Measurements from ENCODE around the gene ZRANB1. TPM values are rescaled to one million over a fixed set of nuclear protein-coding genes. Genes with fewer than 3 reads are reported as not detected.
A peak's percentile ranks its signal among the peaks of the same experiment; 100 is the strongest.

Gene ZRANB1
- total RNA-seq, 4 donors from 2014 or later, result 10.7 to 18.8 (median 15.5) TPM

DNA sequence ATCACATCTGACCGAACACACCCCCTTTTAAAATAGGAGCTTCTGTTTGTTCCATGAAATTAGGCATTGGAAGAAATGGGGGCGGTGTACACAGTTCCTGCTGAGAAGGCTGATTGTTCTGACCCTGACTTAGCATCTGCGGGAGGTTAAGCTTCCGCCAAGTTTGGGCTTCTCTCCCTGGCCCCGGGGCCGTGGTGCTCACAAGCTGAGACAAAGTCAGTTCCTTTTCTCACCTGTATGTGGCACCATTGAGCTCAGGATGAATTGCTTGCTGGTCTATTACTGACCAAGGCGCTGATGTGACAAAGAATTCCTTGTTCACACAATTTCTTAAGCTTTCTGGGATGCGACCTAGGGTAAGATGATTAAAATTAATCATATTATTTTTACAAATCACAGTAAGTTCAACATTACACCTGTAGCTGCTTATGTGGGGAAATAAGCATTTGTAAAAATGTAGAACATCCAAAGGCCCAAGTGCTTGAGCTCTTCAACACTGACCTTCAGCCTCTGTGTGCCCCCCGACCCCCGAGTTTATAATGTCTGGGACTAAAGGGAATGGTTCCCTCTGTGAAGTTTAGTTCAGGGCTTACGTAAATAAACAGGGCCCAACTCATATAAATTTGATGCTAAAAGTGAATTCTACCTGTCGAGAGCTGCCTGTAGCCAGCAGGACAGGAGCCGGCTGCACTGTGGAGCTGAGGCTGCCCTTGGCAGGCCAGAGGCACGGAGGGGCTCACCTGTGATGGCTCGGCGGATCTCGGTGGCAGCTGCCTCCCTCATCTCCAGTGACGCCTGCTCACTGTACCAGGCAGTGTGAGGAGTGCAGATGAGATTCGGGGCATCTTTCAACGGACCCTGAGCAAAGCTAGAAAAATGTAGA, 50.8 kb downstream of the ZRANB1 start:
- TF ChIP-seq, protein P1, sequence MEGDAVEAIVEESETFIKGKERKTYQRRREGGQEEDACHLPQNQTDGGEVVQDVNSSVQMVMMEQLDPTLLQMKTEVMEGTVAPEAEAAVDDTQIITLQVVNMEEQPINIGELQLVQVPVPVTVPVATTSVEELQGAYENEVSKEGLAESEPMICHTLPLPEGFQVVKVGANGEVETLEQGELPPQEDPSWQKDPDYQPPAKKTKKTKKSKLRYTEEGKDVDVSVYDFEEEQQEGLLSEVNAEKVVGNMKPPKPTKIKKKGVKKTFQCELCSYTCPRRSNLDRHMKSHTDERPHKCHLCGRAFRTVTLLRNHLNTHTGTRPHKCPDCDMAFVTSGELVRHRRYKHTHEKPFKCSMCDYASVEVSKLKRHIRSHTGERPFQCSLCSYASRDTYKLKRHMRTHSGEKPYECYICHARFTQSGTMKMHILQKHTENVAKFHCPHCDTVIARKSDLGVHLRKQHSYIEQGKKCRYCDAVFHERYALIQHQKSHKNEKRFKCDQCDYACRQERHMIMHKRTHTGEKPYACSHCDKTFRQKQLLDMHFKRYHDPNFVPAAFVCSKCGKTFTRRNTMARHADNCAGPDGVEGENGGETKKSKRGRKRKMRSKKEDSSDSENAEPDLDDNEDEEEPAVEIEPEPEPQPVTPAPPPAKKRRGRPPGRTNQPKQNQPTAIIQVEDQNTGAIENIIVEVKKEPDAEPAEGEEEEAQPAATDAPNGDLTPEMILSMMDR (IDR thresholded peaks at IDR 0.05), result peak in 5 of 6 experiments; percentile 52 to 77 (median 68)
- no peak for TF ChIP-seq POLR2A (IDR thresholded peaks at IDR 0.05)
- H3K27ac ChIP-seq, result no peak overlapping the region

DNA sequence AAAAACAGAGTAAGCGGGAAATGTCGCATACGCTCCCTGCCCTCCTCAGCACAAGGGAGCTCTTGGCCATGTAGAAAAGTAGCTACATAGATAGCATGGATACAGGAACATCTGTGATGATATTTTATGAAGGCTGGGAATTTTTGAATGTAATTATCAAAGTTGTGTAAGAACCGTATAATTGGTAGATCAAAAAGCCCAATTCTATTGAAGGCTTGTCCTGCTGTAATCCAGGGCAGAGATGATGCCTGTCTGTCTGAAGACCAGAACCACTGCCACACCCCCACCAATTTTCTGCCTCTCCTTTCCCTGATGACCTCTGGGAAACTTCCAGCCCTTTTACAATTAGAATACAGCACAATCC, 51.4 kb downstream of the ZRANB1 start:
- H3K36me3 ChIP-seq, result peaks cover 0 to 90% (median 0%) of the 10 kb centered on the region in 3 donors
- no peak for DNase-seq
- TF ChIP-seq, protein P1 (IDR thresholded peaks at IDR 0.05), result no peak
- no peak for TF ChIP-seq POLR2A (IDR thresholded peaks at IDR 0.05)
- no peaks in the 10 kb centered on the region for H3K27me3 ChIP-seq
- H3K4me3 ChIP-seq, result no peak overlapping the region
- no peaks in the 10 kb centered on the region for H3K4me1 ChIP-seq
- no peak overlapping the region for H3K27ac ChIP-seq
- H3K9me3 ChIP-seq, result no peaks in the 10 kb centered on the region

More for the DNA sequence above, 50.8 kb downstream of the ZRANB1 start:
- Histone ChIP-seq H3K36me3 (peaks cover 0 to 90% (median 0%) of the 10 kb centered on the region in 3 donors), H3K4me3 (no peak overlapping the region), H3K27me3 (no peaks in the 10 kb centered on the region), H3K9me3 (no peaks in the 10 kb centered on the region), H3K4me1 (no peaks in the 10 kb centered on the region)
- DNase-seq, result peak in 2 of 3 donors; percentile 36 to 69

DNA sequence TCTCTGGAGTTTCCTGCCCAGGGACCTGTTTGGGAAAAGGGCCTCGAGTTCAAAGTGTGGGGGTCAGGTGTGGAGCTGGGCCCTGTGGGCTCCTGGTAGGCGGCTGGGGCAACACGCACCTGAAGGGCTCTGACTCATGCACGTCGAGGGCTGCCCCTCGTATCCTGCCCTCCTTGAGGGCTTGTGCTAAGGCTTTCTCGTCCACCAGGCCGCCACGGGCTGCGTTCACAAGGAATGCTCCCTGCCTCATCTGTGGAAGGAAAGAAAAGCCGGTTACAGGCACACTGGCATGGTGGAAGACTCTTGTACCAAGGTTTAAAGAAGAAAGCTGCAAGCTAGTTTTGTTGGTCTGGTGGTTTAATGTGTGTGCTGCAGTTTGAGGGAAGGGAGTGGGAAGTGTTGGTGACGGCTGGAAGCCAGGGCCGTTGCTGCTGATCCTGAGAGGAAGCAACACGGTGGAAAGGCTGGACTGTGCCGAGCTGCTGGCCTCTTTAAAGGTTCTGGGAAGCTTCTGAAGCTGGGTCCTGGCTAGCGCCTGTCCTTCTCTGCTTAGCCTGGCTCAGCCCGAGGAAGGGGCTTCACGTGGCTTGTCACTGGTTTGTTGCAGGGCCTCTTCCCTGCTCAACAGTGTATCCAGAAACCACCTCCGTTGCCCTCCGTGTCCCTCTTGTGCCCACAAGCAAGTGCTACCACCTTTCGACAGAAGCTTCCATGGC, 52.0 kb downstream of the ZRANB1 start:
- TF ChIP-seq, protein P1 (IDR thresholded peaks at IDR 0.05), result no peak
- TF ChIP-seq POLR2A (IDR thresholded peaks at IDR 0.05), result no peak
- no peak overlapping the region for H3K4me3 ChIP-seq
- DNase-seq, result no peak
- no peaks in the 10 kb centered on the region for H3K27me3 ChIP-seq
- H3K9me3 ChIP-seq, result no peaks in the 10 kb centered on the region
- H3K4me1 ChIP-seq, result peaks cover 0 to under 1% (median 0%) of the 10 kb centered on the region in 4 donors
- no peak overlapping the region for H3K27ac ChIP-seq
- peaks cover 0 to 92% (median 0%) of the 10 kb centered on the region in 3 donors for H3K36me3 ChIP-seq

DNA sequence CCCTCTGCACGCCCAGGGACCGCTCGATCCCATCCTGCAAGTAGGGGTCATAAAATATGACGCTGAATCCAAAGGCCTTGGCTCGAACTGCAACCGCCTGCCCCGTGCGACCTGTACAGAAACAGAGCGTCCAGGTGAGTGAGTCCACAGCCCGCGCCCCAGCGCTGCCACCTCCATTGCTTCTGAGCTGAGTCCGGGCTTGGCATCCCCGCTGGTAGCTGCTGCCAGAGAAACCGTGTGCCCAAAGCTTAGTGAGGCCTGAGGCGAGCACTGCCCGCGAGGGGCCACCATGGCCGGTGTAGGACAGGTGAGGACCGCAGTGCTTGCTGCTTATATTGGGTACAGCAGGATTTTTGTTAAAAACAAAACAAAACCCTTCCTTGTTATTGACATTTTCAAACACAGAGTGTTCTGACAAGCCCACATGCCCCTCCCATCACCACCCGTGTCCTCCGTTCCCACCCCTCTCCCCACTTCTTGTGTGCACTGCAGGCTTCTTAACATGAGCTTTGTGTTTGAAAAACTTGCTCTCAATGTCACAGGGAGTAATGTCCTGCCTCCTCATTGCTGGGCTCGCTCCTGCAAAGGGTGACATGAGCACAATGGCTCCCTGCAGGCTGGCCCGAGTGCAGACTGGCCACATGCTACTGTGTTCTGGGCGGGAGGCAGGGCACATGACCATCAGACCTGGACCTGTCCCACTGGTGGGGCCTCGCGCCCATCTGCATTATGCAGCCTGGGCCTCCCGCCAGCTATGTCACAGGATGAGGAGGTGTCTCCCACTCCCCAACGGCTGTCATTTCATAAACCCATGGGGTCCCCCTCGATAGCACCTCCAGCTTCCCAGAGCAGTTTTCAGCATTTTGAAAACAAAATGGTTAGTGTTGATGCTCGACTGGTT, 52.9 kb downstream of the ZRANB1 start:
- Histone ChIP-seq H3K27ac (no peak overlapping the region), H3K36me3 (peaks cover 0 to 94% (median 0%) of the 10 kb centered on the region in 3 donors), H3K27me3 (no peaks in the 10 kb centered on the region), H3K4me3 (no peak overlapping the region), H3K9me3 (no peaks in the 10 kb centered on the region), H3K4me1 (peaks cover 0 to 9% (median 0%) of the 10 kb centered on the region in 4 donors)
- peak in 1 of 3 donors; percentile 45 for DNase-seq
- TF ChIP-seq POLR2A (IDR thresholded peaks at IDR 0.05), result no peak
- TF ChIP-seq, protein P1 (IDR thresholded peaks at IDR 0.05), result no peak

DNA sequence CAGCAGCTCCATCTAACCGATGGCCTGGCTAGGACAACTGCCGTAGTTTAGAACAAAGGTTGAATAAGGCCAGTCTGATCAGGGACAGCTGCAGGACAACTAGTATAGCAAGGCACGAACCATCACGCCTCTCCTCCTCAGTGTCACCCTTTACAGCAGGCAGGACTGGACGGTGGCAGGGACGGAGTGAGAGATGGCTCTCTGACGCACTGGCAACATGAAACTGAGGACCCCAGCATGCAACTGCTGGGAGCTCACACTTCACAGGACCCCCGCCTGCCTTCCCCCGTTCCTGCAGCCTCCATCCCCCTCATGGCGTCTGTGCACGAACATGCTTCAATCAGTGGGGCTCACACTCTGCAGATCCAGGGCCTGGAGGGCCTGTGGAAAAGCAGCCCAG, 53.7 kb downstream of the ZRANB1 start:
- Histone ChIP-seq H3K27me3 (no peaks in the 10 kb centered on the region), H3K27ac (no peak overlapping the region), H3K9me3 (no peaks in the 10 kb centered on the region), H3K36me3 (peaks cover 0 to 94% (median 0%) of the 10 kb centered on the region in 3 donors), H3K4me1 (peaks cover 0 to 17% (median 0%) of the 10 kb centered on the region in 4 donors), H3K4me3 (no peak overlapping the region)
- DNase-seq, result no peak
- TF ChIP-seq, protein P1 (IDR thresholded peaks at IDR 0.05), result no peak
- TF ChIP-seq POLR2A (IDR thresholded peaks at IDR 0.05), result no peak
